GM19238 (cell line): ENCODE measurements around the gene ABCA3.
"Not testable (repeated sequence)": the region's sequence is repeated elsewhere in the genome, so short reads cannot be mapped to it uniquely, and the experiment has no call there.

Source experiments
- DNase-seq: peaks from one replicate; pipeline ENCODE4 v3.0.0; 2011; ENCODE audit warnings: low spot score; ENCODE audit not compliant: insufficient read length

The ABCA3 gene

GRCh38 chr16:2280981-2281542, 59.5 kb downstream of the ABCA3 start:
- no peak for DNase-seq

- DNase-seq = no peak
Observed at GRCh38 chr16:2280461-2280860, 60.1 kb downstream of the ABCA3 start.

- no peak for DNase-seq
Observed at GRCh38 chr16:2278956-2279800, 61.4 kb downstream of the ABCA3 start.

GRCh38 chr16:2278272-2278608, 62.3 kb downstream of the ABCA3 start:
- no peak for DNase-seq

- no peak for DNase-seq
Observed at GRCh38 chr16:2277466-2278271, 62.9 kb downstream of the ABCA3 start.

- no peak for DNase-seq
Observed at GRCh38 chr16:2276368-2277195, 63.9 kb downstream of the ABCA3 start.

- DNase-seq = no peak
Observed at GRCh38 chr16:2275476-2276367, 64.8 kb downstream of the ABCA3 start.

GRCh38 chr16:2273931-2274330, 66.6 kb downstream of the ABCA3 start:
- no peak for DNase-seq

GRCh38 chr16:2273484-2273883, 67.0 kb downstream of the ABCA3 start:
- no peak for DNase-seq

- no peak for DNase-seq
Observed at GRCh38 chr16:2271848-2272461, 68.6 kb downstream of the ABCA3 start.

GRCh38 chr16:2270588-2271470, 69.7 kb downstream of the ABCA3 start:
- no peak for DNase-seq

GRCh38 chr16:2270070-2270462, 70.5 kb downstream of the ABCA3 start:
- no peak for DNase-seq

- DNase-seq = peak; percentile 100
Observed at GRCh38 chr16:2267913-2268666, 72.4 kb downstream of the ABCA3 start, which contains the start of gene RNPS1. TSS of gene RNPS1 (minus strand) at chr16:2268126. CDS start at chr16:2264643, 3,483 bp downstream.

GRCh38 chr16:2267505-2267912, 73.0 kb downstream of the ABCA3 start:
- DNase-seq = peak; percentile 50

GRCh38 chr16:2266887-2267286, 73.6 kb downstream of the ABCA3 start:
- not testable (repeated sequence) for DNase-seq

GRCh38 chr16:2263026-2263425, 77.5 kb downstream of the ABCA3 start:
- not testable (repeated sequence) for DNase-seq

- DNase-seq = no peak
Observed at GRCh38 chr16:2260250-2260649, 80.3 kb downstream of the ABCA3 start.

- DNase-seq = not testable (repeated sequence)
Observed at GRCh38 chr16:2258530-2258929, 82.0 kb downstream of the ABCA3 start.
